SK-N-MC (cell line): ENCODE results near the gene ZNF462.

Experiments
- DNase-seq: peaks from one replicate; pipeline ENCODE4 v3.0.0-alpha.2; 2011; ENCODE audit warnings: low read depth, low spot score
- H3K27ac ChIP-seq: fragments of 200-600 bp; sonication (generic); 2 replicates; pipeline ENCODE4 v1.5.1; 2016; ENCODE audit warnings: mixed run types
- H3K36me3 ChIP-seq: fragments of 200-600 bp; sonication (generic); 2 replicates; pipeline ENCODE4 v1.6.1; 2017; ENCODE audit warnings: antibody characterized with exemption, low read length, mixed read lengths; ENCODE audit not compliant: insufficient read depth
- H3K4me3 ChIP-seq: fragments of 200-600 bp; sonication (generic); 2 replicates; pipeline ENCODE4 v1.5.1; 2016
- H3K9ac ChIP-seq: fragments of 200-600 bp; sonication (generic); 2 replicates; pipeline ENCODE4 v1.8.0; 2017; ENCODE audit warnings: mixed run types, mixed read lengths; ENCODE audit not compliant: insufficient read length
- H3K9me3 ChIP-seq: fragments of 200-600 bp; sonication (generic); 2 replicates; pipeline ENCODE4 v1.6.1; 2017; ENCODE audit warnings: low read depth, mild to moderate bottlenecking, antibody characterized with exemption, low read length, moderate library complexity, mixed read lengths
- EZH2 ChIP-seq: fragments of 200-600 bp; sonication (generic); IDR thresholded peaks from one replicate; pipeline ENCODE4 v1.6.1; 2017; ENCODE audit warnings: antibody characterized with exemption
- FOXP2 ChIP-seq: optimal IDR thresholded peaks from 2 replicates; pipeline ENCODE3; 2011; ENCODE audit warnings: mild to moderate bottlenecking, moderate library complexity; ENCODE audit not compliant: insufficient read depth; ENCODE audit errors: extremely low read length, control extremely low read depth
- POLR2AphosphoS5 ChIP-seq: IDR thresholded peaks from 2 replicates; pipeline ENCODE4 v1.6.1; 2012; ENCODE audit warnings: mild to moderate bottlenecking, low read depth, low read length, borderline replicate concordance

The ZNF462 gene

GRCh38 chr9:106947106-106947900, 84.3 kb downstream of the ZNF462 start:
- DNase-seq, result no peak
- Histone ChIP-seq H3K9ac (no peak overlapping the region), H3K9me3 (no peaks in the 10 kb centered on the region), H3K36me3 (no peaks in the 10 kb centered on the region), H3K4me3 (no peak overlapping the region), H3K27ac (no peak overlapping the region)
- TF ChIP-seq FOXP2 (no peak), EZH2 (no peak), POLR2AphosphoS5 (no peak)

GRCh38 chr9:106953174-106953573, 90.2 kb downstream of the ZNF462 start:
- no peaks in the 10 kb centered on the region for H3K9me3 ChIP-seq
- no peak overlapping the region for H3K4me3 ChIP-seq
- no peaks in the 10 kb centered on the region for H3K36me3 ChIP-seq
- no peak overlapping the region for H3K27ac ChIP-seq
- no peak overlapping the region for H3K9ac ChIP-seq
- TF ChIP-seq FOXP2, result no peak
- no peak for DNase-seq

GRCh38 chr9:106954558-106954957, 91.6 kb downstream of the ZNF462 start:
- TF ChIP-seq EZH2, result no peak
- TF ChIP-seq FOXP2, result no peak
- TF ChIP-seq POLR2AphosphoS5, result no peak
- Histone ChIP-seq H3K9me3 (no peaks in the 10 kb centered on the region), H3K9ac (no peak overlapping the region), H3K36me3 (no peaks in the 10 kb centered on the region), H3K27ac (no peak overlapping the region), H3K4me3 (no peak overlapping the region)
- no peak for DNase-seq

DNA sequence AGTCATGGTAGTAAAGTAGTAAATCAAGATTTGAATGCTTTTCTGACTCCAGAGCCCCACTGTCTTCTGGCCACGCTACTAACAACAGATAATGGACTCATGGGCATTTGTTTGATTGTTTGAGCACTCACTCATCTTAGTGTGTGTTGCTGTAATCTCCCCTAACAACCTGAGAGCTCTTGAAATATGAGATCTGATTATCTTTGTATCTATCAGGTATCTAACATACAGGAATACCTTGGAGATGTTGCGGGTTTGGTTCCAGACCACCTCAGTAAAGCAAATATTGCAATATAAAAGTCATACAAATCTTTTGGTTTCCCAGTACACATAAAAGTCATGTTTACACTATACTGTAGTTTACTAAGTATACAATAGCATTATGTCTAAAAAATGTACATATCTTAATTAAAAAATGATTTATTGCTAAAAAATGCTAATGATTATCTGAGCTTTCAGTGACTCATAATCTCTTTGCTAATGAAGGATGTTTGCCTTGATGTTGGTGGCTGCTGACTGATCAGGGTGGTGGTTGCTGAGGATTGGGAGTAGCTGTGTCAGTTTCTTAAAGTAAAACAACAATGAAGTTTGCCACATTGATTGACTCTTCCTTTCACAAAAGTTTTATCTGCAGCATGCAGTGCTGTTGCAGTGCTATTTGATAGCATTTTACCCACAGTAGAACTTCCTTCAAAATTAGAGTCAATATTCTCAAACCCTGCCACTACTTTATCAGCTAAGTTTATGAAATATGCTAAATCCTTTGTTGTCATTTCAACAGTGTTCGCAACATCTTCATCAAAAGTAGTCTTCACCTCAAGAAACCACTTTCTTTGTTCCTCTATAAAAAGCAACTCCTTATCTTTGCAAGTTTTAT, 92.2 kb downstream of the ZNF462 start:
- Histone ChIP-seq H3K27ac (no peak overlapping the region), H3K9ac (no peak overlapping the region), H3K36me3 (no peaks in the 10 kb centered on the region), H3K4me3 (no peak overlapping the region), H3K9me3 (no peaks in the 10 kb centered on the region)
- DNase-seq, result no peak
- no peak for TF ChIP-seq EZH2
- no peak for TF ChIP-seq POLR2AphosphoS5
- no peak for TF ChIP-seq FOXP2

- H3K9me3 ChIP-seq, result no peaks in the 10 kb centered on the region
- no peak for DNase-seq
- no peak overlapping the region for H3K27ac ChIP-seq
- no peak overlapping the region for H3K9ac ChIP-seq
- no peak overlapping the region for H3K4me3 ChIP-seq
- H3K36me3 ChIP-seq, result no peaks in the 10 kb centered on the region
- TF ChIP-seq FOXP2, result no peak
- TF ChIP-seq POLR2AphosphoS5, result no peak
- no peak for TF ChIP-seq EZH2
Observed at GRCh38 chr9:106956971-106957370, 94.0 kb downstream of the ZNF462 start.

DNA sequence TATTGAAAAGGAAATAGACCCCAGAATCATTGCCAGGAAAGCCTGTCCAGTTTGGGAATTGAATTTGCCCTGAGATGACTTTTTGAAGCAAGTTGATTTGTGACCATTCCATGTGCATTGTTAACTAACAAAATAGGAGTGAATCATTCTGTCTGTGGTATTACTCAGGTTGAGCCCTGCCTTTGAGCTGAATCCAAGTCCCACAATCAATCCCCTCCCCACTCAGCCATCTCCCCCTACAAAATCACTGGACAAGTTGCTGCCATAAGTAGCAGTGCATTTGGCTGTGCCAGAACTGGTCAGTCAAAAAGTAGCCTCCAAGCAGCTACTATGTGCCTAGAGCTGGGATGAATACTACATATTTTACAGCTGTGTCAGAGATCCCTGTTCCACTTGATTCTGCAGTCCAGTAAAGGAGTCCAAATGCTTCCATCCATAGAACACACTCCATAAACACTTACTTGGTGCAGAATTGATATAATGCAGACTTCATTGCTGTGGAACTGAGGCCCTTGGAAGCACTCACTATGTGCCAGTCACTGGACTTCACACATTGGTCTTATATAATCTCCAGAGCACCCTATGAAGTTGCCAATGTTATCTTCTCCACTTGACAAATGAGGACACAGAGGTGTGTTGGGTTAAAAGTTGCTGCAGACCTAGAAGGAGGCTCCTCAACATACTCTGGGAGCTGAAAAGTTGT, 96.1 kb downstream of the ZNF462 start:
- no peak for DNase-seq
- H3K9ac ChIP-seq, result no peak overlapping the region
- no peak overlapping the region for H3K4me3 ChIP-seq
- H3K27ac ChIP-seq, result no peak overlapping the region
- no peaks in the 10 kb centered on the region for H3K36me3 ChIP-seq
- no peaks in the 10 kb centered on the region for H3K9me3 ChIP-seq
- TF ChIP-seq POLR2AphosphoS5 (no peak), EZH2 (no peak), FOXP2 (no peak)

GRCh38 chr9:106960258-106960657, 97.3 kb downstream of the ZNF462 start:
- H3K4me3 ChIP-seq, result no peak overlapping the region
- no peak for DNase-seq
- TF ChIP-seq EZH2 (no peak), FOXP2 (no peak), POLR2AphosphoS5 (no peak)
- H3K9me3 ChIP-seq, result no peaks in the 10 kb centered on the region
- H3K36me3 ChIP-seq, result no peaks in the 10 kb centered on the region
- no peak overlapping the region for H3K9ac ChIP-seq
- H3K27ac ChIP-seq, result no peak overlapping the region

GRCh38 chr9:106961623-106962022, 98.7 kb downstream of the ZNF462 start:
- no peak for DNase-seq

More at GRCh38 chr9:106961623-106962022, 98.7 kb downstream of the ZNF462 start:
- Histone ChIP-seq H3K27ac (no peak overlapping the region), H3K36me3 (no peaks in the 10 kb centered on the region), H3K9ac (no peak overlapping the region), H3K4me3 (no peak overlapping the region), H3K9me3 (no peaks in the 10 kb centered on the region)
- TF ChIP-seq POLR2AphosphoS5, result no peak
- TF ChIP-seq FOXP2, result no peak
- TF ChIP-seq EZH2, result no peak
